ENCODE data around the gene SMAD5.
A peak's percentile ranks its signal among the peaks of the same experiment; 100 is the strongest.

The SMAD5 gene

GRCh38 chr5:136157514-136157913 is 24.9 kb downstream of the SMAD5 start:
- no peak for DNase-seq

DNA sequence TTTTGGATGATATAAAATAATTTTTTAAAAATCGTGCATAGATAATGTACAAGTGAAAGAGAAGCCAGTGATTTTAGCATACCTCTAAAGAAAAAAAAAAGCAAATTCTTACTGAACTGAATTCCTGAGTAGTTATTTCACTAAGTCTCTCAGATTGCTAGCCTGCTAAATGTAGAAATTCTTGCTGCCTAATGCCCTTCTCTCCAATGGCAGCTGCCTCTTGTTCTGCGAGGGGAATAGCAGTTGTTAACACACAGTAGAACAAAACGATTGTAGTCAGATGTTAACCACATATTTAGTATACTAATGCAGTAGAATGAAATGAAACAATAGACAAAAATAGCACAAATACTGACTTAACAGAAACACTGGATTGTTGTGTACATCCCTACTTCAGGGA is 26.8 kb downstream of the SMAD5 start:
- DNase-seq = peak; percentile 52

DNA sequence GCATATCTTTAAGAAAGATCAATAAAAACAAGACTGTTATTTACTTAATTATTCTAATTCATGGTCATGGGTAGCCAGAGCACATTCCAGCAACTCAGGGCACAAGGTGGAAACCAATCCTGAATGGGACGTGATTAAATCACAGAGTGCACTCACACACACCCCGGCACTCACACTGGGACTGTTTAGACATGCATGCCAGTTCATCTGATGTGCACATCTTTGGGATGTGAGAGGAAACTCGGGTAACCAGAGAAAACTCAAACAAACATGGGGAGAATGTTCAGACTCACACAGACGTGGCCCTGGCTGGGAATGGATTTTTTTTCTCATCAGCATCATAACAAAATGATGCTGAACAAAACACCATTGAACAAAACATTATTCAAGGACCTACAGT is 29.4 kb downstream of the SMAD5 start:
- no peak for DNase-seq

DNA sequence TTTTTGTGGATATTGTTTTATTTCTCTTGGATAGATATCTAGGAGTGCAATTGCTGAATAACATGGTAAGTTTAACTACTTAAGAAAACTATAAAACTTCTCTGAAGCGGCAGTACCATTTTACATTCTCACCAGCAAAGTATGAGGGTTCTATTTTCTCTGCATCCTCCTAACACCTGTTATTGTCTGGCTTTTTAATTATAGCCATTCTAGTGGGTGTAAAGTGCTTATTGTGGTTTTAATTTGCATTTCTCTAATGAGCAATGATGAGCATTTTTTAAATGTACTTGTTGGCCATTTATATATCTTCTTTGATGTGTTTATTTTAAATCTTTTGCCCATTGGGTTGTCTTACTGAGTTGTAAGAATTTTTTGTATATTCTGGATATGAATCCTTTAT is 31.6 kb downstream of the SMAD5 start:
- DNase-seq = no peak

GRCh38 chr5:136166909-136167308 is 34.3 kb downstream of the SMAD5 start:
- no peak for DNase-seq

- no peak for DNase-seq
These were observed 36.6 kb downstream of the SMAD5 start for GRCh38 chr5:136169218-136169617.

- DNase-seq = peak; percentile 57
These were observed 41.5 kb downstream of the SMAD5 start for GRCh38 chr5:136174021-136174659.

DNA sequence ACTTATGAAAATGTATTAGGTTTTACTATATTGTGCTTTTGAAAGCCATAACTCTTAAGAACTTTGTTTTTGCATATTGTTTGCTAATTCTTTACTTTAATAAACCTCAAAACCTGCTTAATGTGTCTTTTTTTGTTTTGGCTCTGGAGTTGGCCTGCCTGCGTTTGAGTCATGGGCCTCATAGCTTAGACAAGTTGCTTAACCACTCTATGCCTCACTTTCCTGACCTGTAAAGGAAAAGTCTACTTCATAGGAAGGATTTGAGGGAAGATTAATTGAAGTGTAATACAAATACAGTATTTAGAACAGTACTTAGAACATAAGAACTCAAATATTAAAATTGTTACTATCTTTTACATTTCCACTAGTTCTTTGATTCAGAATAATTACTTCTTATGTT is 50.0 kb downstream of the SMAD5 start:
- DNase-seq = no peak

DNA sequence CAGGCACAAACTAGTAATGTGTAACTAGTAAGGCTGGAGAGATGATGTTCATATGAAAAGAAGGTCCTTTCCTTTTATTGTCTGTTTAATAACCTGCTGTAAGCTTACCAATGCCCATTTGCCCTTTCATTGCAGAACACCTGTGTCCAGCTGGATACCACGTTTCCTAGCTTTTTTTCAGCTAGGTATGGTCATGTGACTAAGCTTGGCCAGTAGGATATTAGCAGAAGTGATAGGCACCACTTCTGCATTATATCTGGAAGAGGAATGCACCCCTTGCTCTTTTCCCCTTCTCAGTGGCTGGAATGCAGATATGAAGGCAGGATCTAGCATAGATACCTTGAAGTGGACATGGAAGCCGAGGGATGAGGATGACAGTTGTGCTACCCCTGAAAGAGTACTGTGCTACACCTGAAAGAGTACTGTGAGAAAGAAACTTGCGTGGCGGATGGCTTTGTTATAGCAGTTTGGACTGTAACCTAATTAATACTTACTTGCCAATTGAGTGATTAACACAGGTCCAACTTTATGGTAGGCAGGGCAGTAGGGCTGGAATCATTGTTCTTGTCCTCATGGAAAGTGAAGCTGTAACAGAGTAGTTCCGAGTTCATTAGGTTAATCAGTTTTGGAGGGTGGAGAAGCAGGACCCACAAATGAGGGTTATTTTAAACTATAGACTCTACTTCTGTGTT is 53.5 kb downstream of the SMAD5 start:
- DNase-seq = no peak

GRCh38 chr5:136186796-136187195 is 54.2 kb downstream of the SMAD5 start:
- DNase-seq = no peak

- DNase-seq = no peak
These were observed 56.2 kb downstream of the SMAD5 start for GRCh38 chr5:136188859-136189258.

DNA sequence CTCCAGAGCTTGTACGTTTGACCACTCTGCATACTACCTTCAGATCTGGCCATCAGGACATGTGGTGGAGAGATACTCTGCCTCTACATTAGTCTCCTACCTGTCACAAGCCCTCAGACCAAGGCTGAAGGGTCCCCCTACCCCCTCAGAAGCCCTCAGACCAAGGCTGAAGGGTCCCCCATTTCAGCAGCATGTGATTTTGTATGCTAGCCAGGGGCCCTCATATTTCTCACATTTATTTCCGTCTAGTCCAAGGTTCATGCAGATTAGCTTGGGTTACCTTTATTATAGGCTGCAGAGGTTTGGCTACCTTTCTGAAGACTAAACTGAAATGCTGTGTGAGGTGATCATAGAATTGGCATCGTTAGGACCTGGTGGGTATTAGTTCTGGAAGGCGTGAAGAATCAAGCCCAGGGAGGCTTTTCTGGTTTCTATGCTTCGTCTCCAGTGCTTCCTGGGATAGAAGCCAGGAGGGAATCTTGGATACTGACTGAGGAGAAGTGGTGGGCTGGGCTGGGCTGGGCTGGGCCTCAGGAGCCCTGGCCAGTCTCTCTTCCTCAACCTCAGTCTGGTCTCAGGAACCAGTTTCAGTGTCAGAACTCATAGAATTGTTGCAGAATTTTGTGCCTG is 57.6 kb downstream of the SMAD5 start:
- no peak for DNase-seq

- DNase-seq = no peak
These were observed 58.3 kb downstream of the SMAD5 start for GRCh38 chr5:136190904-136191303.

DNA sequence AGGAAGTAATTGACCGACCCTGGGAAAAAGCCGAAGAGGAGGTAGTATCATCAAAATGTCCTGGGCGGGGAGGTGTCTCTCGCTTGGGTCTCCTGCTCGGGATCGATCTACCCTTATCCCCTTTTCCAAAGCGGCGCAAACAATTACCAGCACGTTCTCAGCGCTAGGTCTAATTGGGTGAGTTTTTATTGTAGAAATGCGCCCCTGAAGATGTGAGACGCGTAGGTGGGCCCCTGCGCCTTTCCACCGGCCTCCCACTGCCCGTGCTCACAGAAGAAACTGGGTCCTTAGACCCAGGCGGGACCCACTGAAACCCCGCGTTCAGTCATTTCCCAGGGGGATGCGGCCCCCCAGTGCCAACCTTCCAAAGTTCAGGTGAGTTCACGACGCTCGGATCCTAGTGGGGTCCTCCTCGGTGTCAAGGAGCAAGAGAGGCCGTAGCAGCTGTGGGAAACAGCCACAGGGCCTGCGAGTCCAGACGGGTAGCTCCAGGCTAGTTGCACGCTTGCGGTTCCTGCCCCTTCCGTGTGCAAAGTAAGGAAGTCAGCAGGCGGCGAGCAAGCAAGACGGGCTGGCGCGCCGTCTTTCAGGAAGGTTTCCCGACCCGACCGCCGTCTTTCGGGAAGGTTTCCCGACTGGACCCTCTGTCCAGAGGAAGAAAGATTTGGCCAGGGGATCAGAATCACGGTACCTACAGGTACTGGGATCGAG is 58.8 kb downstream of the SMAD5 start:
- DNase-seq = peak; percentile 29

DNA sequence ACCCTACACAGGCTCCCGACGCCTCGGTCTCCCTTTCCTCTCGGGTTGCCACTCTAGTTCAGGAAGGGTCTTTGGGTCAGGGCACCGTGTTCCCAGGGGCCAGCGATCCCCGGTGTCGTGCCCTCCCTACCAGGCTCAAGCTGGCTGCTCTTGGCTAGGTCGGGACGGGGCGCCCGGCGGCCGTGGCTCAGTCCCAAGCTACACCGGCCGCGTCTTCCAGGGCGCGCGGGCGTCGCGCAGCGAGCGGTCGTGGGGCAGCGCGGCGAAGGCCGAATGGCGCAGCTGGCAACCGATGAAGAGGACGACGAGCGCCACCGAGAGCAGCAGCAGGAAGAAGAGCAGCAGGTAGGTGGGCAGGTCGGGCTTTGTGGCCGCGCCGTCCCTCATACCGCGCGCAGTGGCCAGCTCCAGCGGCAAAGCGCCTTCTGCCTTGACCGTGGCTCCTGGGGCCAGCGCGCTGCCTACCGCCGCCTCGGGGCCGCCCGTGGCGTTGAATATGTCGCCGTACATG is 59.4 kb downstream of the SMAD5 start:
- no peak for DNase-seq

- peak; percentile 10 for DNase-seq
These were observed 60.1 kb downstream of the SMAD5 start, which contains the start of gene SMIM32 for GRCh38 chr5:136192526-136193321. Gene SMIM32 (minus strand): TSS chr5:136193162. CDS start chr5:136192524, 638 bp downstream.

DNA sequence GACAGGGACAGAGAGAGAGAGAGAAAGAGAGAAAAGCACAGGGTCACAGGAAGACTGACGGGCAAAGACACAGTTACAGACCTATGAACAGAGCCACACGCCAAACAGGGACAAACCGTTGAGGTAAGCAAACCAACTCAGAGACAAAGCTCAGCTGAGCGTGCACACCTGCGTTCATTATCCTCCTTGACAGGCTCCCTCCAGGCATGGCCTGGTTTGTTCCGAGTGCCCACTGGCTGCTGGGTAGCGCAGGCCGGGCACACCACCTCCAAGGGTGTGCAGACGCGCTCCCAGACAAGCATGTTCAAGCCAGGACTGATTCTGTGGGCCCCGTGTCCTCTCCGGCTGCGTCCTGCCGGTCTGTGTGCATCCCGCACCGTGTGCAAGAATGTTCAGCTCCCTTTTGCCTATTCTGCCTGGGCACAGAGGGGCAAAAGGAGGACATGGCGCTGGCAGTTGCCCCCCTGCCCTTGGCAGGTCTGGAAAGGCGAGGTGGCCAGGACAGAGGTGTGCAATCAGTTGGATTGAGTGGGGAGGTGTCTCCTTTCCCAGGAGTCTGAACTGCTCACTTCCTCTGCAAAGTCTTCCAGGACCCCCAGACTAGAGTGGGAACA is 60.8 kb downstream of the SMAD5 start:
- DNase-seq = no peak

- DNase-seq = no peak
These were observed 61.9 kb downstream of the SMAD5 start for GRCh38 chr5:136194576-136194975.

- DNase-seq = no peak
These were observed 63.6 kb downstream of the SMAD5 start for GRCh38 chr5:136195971-136196820.

DNA sequence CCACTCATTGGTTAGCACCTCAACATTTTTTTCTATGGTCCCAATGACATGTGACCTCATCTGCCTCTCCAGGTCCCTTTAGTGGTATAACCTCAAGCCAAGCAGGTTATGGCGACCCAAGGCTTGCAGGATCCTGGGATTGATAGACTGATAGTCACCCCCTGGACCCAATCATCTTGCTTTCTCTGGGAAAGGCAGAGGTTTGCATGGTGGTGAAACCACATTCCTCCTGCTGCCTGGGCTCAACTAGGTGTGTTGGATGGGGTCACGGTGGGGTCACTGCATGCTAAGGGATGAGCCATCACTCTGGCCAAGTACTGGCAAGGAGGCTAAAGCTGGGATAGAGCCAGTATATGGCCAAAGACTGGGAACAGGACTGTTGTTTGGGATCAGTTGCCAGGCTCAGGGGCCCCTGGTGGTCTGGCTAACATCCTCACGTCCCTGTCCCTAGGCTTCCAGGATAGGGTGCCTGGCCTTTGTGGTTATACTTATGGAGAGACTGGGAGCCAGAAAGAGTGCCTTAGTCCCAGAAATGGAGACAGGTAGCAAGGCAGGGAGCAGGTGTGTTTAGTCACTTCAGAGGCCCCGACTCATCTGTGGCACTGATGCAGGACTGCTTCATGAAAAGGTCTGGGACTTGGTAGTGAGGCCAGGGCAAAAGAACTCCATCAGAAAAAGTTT is 65.0 kb downstream of the SMAD5 start:
- DNase-seq = no peak

All from fibroblast of skin of right quadriceps (primary cell).